Endothelial cell of umbilical vein (primary cell): ENCODE measurements around the gene GNAO1. TPM values are rescaled to one million over a fixed set of nuclear protein-coding genes. Genes with fewer than 3 reads are reported as not detected.

ENCODE experiments used
- BruUV-seq: library from RNA; stranded (reverse); fragments of 400-500 nt; replicated peaks from 2 replicates; lab custom pipeline; 2021; lab: Mats Ljungman, UMichigan
- CTCF ChIA-PET: fragments of 300-600, 350-600 bp; sonication (Branson Sonifier 250); formaldehyde crosslinking; loops from one replicate; lab custom pipeline; 2021; ENCODE audit warnings: antibody characterized with exemption, inconsistent platforms; lab: Charles Lee
- POLR2A ChIA-PET: fragments of 300-600, 350-600 bp; sonication (Branson Sonifier 250); formaldehyde crosslinking; loops from one replicate; lab custom pipeline; 2021; ENCODE audit warnings: antibody characterized with exemption, inconsistent platforms; lab: Charles Lee
- DNase-seq: peaks from one replicate; pipeline ENCODE4 v3.0.0-alpha.2; 2011; ENCODE audit warnings: low read depth, low spot score
- FAIRE-seq: peaks from 2 replicates; lab custom pipeline; 2011; peaks lifted over from hg19 to GRCh38; lab: Jason Lieb, UNC
- H2AFZ ChIP-seq: 2 replicates; pipeline ENCODE4 v1.6.0; 2012; ENCODE audit warnings: low read depth, low read length, control low read depth, inconsistent platforms
- H3K27ac ChIP-seq: 2 replicates; pipeline ENCODE4 v1.5.1; 2011; ENCODE audit warnings: low read depth, mild to moderate bottlenecking, control low read depth, low read length, moderate library complexity; ENCODE audit not compliant: insufficient read depth
- H3K27me3 ChIP-seq, 2 experiments: 2 replicates each; pipeline versions ENCODE4 v1.6.0 to v1.6.1; 2011; ENCODE audit warnings: low read length in 2 of 2, mixed read lengths in 1 of 2; ENCODE audit not compliant: control insufficient read depth in 2 of 2, insufficient read depth in 2 of 2
- H3K36me3 ChIP-seq, 2 experiments: 2 replicates in 1 of 2; 3 replicates in 1 of 2; pipeline ENCODE4 v1.5.1; 2011; ENCODE audit warnings: low read length in 2 of 2, mild to moderate bottlenecking in 1 of 2, moderate library complexity in 1 of 2; ENCODE audit not compliant: control insufficient read depth in 2 of 2, insufficient read depth in 2 of 2; ENCODE audit errors: extremely low read depth in 1 of 2
- H3K4me1 ChIP-seq: 3 replicates; pipeline ENCODE4 v1.5.1; 2011; ENCODE audit warnings: mild to moderate bottlenecking, low read length; ENCODE audit not compliant: control insufficient read depth, insufficient read depth; ENCODE audit errors: extremely low read depth
- H3K4me2 ChIP-seq: 2 replicates; pipeline ENCODE4 v1.6.1; 2011; ENCODE audit warnings: low read length, control low read depth, mixed read lengths; ENCODE audit not compliant: insufficient read depth
- H3K4me3 ChIP-seq, 3 experiments: fragments of 200-600 bp in 1 of 3; sonication (generic), shearing (Covaris generic) in 1 of 3; replicated peaks in 1 of 3; 2 replicates each; pipeline ENCODE4 v1.5.1; 2011 to 2016; ENCODE audit warnings: control low read depth in 3 of 3, low read length in 3 of 3, mild to moderate bottlenecking in 2 of 3, inconsistent platforms in 1 of 3, low read depth in 1 of 3, moderate library complexity in 1 of 3; ENCODE audit not compliant: insufficient read depth in 1 of 3
- H3K79me2 ChIP-seq: 2 replicates; pipeline ENCODE4 v1.6.0; 2012; ENCODE audit warnings: low read length, inconsistent platforms; ENCODE audit not compliant: control insufficient read depth, insufficient read depth
- H3K9ac ChIP-seq: replicated peaks from 2 replicates; pipeline ENCODE3; 2011; ENCODE audit warnings: low read length, control low read depth; ENCODE audit not compliant: insufficient read depth; ENCODE audit errors: extremely low read depth
- H3K9me1 ChIP-seq: replicated peaks from 3 replicates; pipeline ENCODE4 v1.6.0; 2011; ENCODE audit warnings: mild to moderate bottlenecking, low read length; ENCODE audit not compliant: control insufficient read depth, insufficient read depth; ENCODE audit errors: extremely low read depth
- H3K9me3 ChIP-seq: replicated peaks from 2 replicates; pipeline ENCODE4 v1.5.1; 2012; ENCODE audit warnings: low read length, inconsistent platforms; ENCODE audit not compliant: control insufficient read depth, insufficient read depth
- H4K20me1 ChIP-seq: replicated peaks from 2 replicates; pipeline ENCODE3; 2011; ENCODE audit warnings: mild to moderate bottlenecking, low read length; ENCODE audit not compliant: control insufficient read depth, insufficient read depth; ENCODE audit errors: extremely low read depth
- EZH2 ChIP-seq: IDR thresholded peaks from 2 replicates; pipeline ENCODE4 v1.6.1; 2012; ENCODE audit warnings: borderline replicate concordance, low read depth, mild to moderate bottlenecking, moderate library complexity, low read length, inconsistent platforms; ENCODE audit not compliant: severe bottlenecking
- FOS ChIP-seq: IDR thresholded peaks from 2 replicates; pipeline ENCODE4 v1.6.1; 2011; ENCODE audit warnings: mild to moderate bottlenecking, low read length, moderate library complexity, borderline replicate concordance; ENCODE audit not compliant: insufficient read depth
- GATA2 ChIP-seq: IDR thresholded peaks from 2 replicates; pipeline ENCODE4 v1.7.0; 2011; ENCODE audit warnings: low read depth, mild to moderate bottlenecking, moderate library complexity, mixed read lengths, low read length; ENCODE audit not compliant: insufficient read length, insufficient read depth
- JUN ChIP-seq: IDR thresholded peaks from 2 replicates; pipeline ENCODE4 v1.6.1; 2011; ENCODE audit warnings: borderline replicate concordance, low read depth; ENCODE audit not compliant: insufficient read length, insufficient read depth
- MYC ChIP-seq: IDR thresholded peaks from one replicate; pipeline ENCODE4 v1.6.1; 2011; ENCODE audit warnings: mild to moderate bottlenecking, low read depth, low read length
- POLR2A ChIP-seq: IDR thresholded peaks from 2 replicates; pipeline ENCODE4 v1.6.1; 2012; ENCODE audit warnings: low read depth, mild to moderate bottlenecking, control low read depth, low read length
- POLR2AphosphoS5 ChIP-seq: IDR thresholded peaks from 2 replicates; pipeline ENCODE4 v1.6.1; 2012; ENCODE audit warnings: low read depth, mild to moderate bottlenecking, control low read depth, low read length, moderate library complexity; ENCODE audit not compliant: insufficient read depth
- dilution Hi-C: fragments of 300-500 bp; cut with MboI; formaldehyde crosslinking; loops from one replicate; pipeline ENCODE4 v1.15.0; 2019; ENCODE audit warnings: low sequenced_read_pairs; ENCODE audit not compliant: extremely low pct_ligation_motif_present
- intact Hi-C: fragments of 100-400 bp; cut with micrococcal nuclease; formaldehyde crosslinking; loops from one replicate; pipeline ENCODE4 v1.10.0; 2022
- polyA plus RNA-seq, 4 experiments: library from polyadenylated mRNA; depleted of rRNA in 3 of 4; stranded (reverse) in 3 of 4; unstranded in 1 of 4; fragments of >200 nt; gene quantifications; 2 replicates each; pipeline versions ENCODE4 v1.2.1 to v1.2.3, GENCODE V29; 2011 to 2012; ENCODE audit warnings: missing spikeins in 1 of 4
- total RNA-seq: library from RNA; stranded (reverse); gene quantifications from 2 replicates; pipeline ENCODE4 v1.2.3, GENCODE V29; 2021
- TF ChIP-seq, protein P1 (sequence below), 2 donors: IDR thresholded peaks; 1 replicate in 1 of 2; 2 replicates in 1 of 2; pipeline ENCODE4 v1.5.1; 2011; ENCODE audit warnings: low read length in 2 of 2, mild to moderate bottlenecking in 2 of 2, moderate library complexity in 2 of 2, control low read depth in 1 of 2, inconsistent platforms in 1 of 2, low read depth in 1 of 2; ENCODE audit not compliant: insufficient read depth in 1 of 2; ENCODE audit errors: extremely low read depth in 1 of 2
- TF ChIP-seq, protein P2 (sequence below): IDR thresholded peaks from 2 replicates; pipeline ENCODE4 v1.6.1; 2011; ENCODE audit not compliant: insufficient read depth, insufficient read length

Gene GNAO1
- total and polyA plus RNA-seq, 2 donors (not counting 3 experiments of a cell fraction or from before 2014, with no cell fraction given), result not detected

DNA sequence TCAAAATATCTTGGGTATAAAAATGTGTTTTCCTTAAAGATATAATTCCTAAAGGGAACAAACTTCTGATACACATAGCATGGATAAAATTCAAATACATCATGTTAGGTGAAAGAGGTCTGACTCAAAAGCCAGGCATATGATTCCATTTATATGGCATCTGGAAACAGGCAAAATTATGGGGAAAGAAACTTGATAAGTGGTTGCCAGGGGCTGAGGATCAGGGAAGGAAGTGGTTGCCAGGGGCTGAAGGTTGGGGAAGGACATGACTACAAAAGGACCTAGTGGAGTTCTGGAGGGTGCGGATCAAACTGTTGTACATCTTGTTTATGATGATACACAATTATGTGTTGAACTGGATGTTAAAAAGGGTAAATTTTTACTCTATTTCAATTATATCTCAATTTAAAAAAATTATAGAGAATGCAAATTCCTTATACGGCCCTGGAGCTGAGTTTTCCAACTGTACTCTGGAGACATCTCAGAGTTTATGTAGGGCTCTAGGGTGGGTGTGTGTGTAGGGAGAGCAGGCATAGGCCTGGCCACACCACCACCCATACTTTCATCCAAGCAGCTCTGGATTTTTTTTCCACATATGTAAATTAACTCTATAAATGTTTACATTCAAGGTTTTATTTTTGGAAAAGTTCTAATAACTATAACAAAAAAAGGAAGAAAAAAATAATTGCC lies 179.0 kb downstream of the GNAO1 start:
- TF ChIP-seq POLR2A (no peak), MYC (no peak), FOS (no peak), EZH2 (no peak), GATA2 (no peak), POLR2AphosphoS5 (no peak), JUN (no peak)
- TF ChIP-seq, protein P1, sequence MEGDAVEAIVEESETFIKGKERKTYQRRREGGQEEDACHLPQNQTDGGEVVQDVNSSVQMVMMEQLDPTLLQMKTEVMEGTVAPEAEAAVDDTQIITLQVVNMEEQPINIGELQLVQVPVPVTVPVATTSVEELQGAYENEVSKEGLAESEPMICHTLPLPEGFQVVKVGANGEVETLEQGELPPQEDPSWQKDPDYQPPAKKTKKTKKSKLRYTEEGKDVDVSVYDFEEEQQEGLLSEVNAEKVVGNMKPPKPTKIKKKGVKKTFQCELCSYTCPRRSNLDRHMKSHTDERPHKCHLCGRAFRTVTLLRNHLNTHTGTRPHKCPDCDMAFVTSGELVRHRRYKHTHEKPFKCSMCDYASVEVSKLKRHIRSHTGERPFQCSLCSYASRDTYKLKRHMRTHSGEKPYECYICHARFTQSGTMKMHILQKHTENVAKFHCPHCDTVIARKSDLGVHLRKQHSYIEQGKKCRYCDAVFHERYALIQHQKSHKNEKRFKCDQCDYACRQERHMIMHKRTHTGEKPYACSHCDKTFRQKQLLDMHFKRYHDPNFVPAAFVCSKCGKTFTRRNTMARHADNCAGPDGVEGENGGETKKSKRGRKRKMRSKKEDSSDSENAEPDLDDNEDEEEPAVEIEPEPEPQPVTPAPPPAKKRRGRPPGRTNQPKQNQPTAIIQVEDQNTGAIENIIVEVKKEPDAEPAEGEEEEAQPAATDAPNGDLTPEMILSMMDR (IDR thresholded peaks at IDR 0.05; ENCODE audit: extremely low read depth in 1 of 2, insufficient read depth in 1 of 2, low read depth in 1 of 2, low read length in 2 of 2), result no peak
- TF ChIP-seq, protein P2, sequence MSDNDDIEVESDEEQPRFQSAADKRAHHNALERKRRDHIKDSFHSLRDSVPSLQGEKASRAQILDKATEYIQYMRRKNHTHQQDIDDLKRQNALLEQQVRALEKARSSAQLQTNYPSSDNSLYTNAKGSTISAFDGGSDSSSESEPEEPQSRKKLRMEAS, result no peak
- Histone ChIP-seq H2AFZ (no peak overlapping the region), H3K9me1 (no peaks in the 10 kb centered on the region), H3K4me1 (peaks cover 16% of the 10 kb centered on the region), H4K20me1 (peaks cover 11% of the 10 kb centered on the region), H3K9ac (no peak overlapping the region), H3K4me2 (no peak overlapping the region), H3K36me3 (no peaks in the 10 kb centered on the region), H3K27me3 (no peaks in the 10 kb centered on the region), H3K9me3 (no peaks in the 10 kb centered on the region), H3K79me2 (no peaks in the 10 kb centered on the region), H3K27ac (no peak overlapping the region), H3K4me3 (no peak overlapping the region)
- dilution Hi-C loops, result no loop called here
- no TSS peak for BruUV-seq
- peak; percentile 47 for FAIRE-seq
- POLR2A ChIA-PET, result no interaction called here
- intact Hi-C loops, result no loop called here
- no peak for DNase-seq
- CTCF ChIA-PET, result interaction anchor here (0.9 to 3.2 kb wide), 4 partner anchors 10 to 52 kb away, joined by 3 to 11 read pairs (median 7); no protein-coding TSS in a partner anchor
